ENCODE data around the gene RBM20. TPM values are rescaled to one million over a fixed set of nuclear protein-coding genes. Genes with fewer than 3 reads are reported as not detected.
A peak's percentile ranks its signal among the peaks of the same experiment; 100 is the strongest.

Gene RBM20
- total RNA-seq, 1 donor from 2014 or later, result 3.1 TPM

GRCh38 chr10:110837418-110838171, 193.5 kb downstream of the RBM20 start:
- no peak for ATAC-seq

- ATAC-seq, result peak; percentile 57
Measured at GRCh38 chr10:110840225-110840922, 196.2 kb downstream of the RBM20 start.

- no peak for ATAC-seq
Measured at GRCh38 chr10:110840923-110841428, 196.8 kb downstream of the RBM20 start.

- no peak for ATAC-seq
Measured at GRCh38 chr10:110841767-110842267, 197.7 kb downstream of the RBM20 start.

GRCh38 chr10:110842326-110842904, 198.3 kb downstream of the RBM20 start:
- no peak for ATAC-seq

GRCh38 chr10:110843031-110843430, 198.9 kb downstream of the RBM20 start:
- ATAC-seq, result no peak

GRCh38 chr10:110843796-110844616, 199.9 kb downstream of the RBM20 start:
- ATAC-seq, result no peak

GRCh38 chr10:110844617-110844881, 200.4 kb downstream of the RBM20 start:
- no peak for ATAC-seq

- peak; percentile 1 for ATAC-seq
Measured at GRCh38 chr10:110845192-110845755, 201.1 kb downstream of the RBM20 start.

GRCh38 chr10:110845756-110846620, 201.9 kb downstream of the RBM20 start:
- ATAC-seq, result peak; percentile 94

GRCh38 chr10:110847374-110847773, 203.2 kb downstream of the RBM20 start:
- no peak for ATAC-seq

- ATAC-seq, result no peak
Measured at GRCh38 chr10:110848106-110848505, 204.0 kb downstream of the RBM20 start.

GRCh38 chr10:110850099-110850498, 206.0 kb downstream of the RBM20 start:
- ATAC-seq, result no peak

- no peak for ATAC-seq
Measured at GRCh38 chr10:110851020-110851612, 207.0 kb downstream of the RBM20 start.

- ATAC-seq, result peak; percentile 94
Measured at GRCh38 chr10:110852255-110852896, 208.2 kb downstream of the RBM20 start.

GRCh38 chr10:110852947-110853346, 208.8 kb downstream of the RBM20 start:
- peak; percentile 85 for ATAC-seq

- no peak for ATAC-seq
Measured at GRCh38 chr10:110853921-110854605, 209.9 kb downstream of the RBM20 start.

GRCh38 chr10:110857265-110858171, 213.4 kb downstream of the RBM20 start:
- no peak for ATAC-seq

Measured in esophagus mucosa (tissue), 1 donor.